ENCODE results near the gene ZNF836.
A peak's percentile ranks its signal among the peaks of the same experiment; 100 is the strongest.
"Not testable (repeated sequence)": the region's sequence is repeated elsewhere in the genome, so short reads cannot be mapped to it uniquely, and the experiment has no call there.

Gene ZNF836
- 6.4 to 33.0 (median 14.1) reads per million in 3 experiments for total RNA-seq

GRCh38 chr19:52171321-52172169 is at the start of gene ZNF836:
Gene ZNF836 (minus strand): TSS chr19:52171621. CDS start chr19:52168072, 3,549 bp downstream.
- DNase-seq, result peak; percentile 91

DNA sequence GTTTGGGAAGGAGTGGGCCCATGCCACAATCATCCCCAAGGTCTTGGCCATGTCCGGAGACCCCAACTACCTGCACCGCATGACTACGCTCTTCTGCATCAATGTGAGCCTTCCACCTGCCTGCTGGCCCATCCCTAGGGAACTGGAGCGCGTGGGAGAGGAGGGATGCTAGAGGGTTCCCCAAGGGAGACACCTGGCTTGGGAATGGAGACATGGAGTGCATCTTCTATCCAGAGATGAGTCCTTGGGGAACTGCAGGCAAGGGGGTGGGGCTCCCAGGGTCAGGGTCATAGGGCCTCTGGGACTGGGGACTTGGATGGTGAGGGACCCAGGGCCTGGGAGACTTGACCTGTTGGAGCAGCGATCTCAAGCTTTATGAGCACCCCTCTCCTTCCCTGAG is 49.6 kb upstream of the ZNF836 start:
- no peak for DNase-seq

DNA sequence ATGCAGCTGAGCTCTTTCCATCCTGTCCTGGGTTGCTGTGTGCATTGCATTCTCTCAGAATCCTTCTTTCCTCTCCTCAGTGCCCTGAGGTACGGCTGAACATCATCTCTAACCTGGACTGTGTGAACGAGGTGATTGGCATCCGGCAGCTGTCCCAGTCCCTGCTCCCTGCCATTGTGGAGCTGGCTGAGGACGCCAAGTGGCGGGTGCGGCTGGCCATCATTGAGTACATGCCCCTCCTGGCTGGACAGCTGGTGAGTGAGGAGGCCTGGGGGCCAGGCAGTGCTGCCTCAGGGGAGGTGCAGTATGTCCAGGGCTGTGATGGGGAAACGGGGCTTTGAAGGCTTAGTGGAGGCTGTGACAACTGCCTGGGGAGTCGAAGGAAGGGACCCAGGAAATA is 48.2 kb upstream of the ZNF836 start:
- DNase-seq, result no peak

- DNase-seq, result no peak
These were observed 46.2 kb upstream of the ZNF836 start for GRCh38 chr19:52217576-52217975.

DNA sequence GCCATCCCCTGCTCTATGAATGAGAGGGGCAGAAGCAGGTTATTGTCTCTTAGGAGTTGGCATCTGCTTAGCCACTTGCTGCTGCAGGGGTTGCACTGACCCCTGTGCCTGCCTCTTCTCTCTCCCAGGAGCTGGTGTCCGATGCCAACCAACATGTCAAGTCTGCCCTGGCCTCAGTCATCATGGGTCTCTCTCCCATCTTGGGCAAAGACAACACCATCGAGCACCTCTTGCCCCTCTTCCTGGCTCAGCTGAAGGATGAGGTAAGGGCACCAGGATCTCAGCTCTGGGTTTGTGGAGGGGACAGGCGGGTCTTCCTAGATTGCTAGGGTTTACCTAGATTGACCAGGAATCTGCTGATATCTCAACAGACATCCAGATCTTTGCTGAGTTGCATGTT is 45.0 kb upstream of the ZNF836 start:
- no peak for DNase-seq

- no peak for DNase-seq
These were observed 42.8 kb upstream of the ZNF836 start for GRCh38 chr19:52214241-52214640.

GRCh38 chr19:52212572-52213255 is 41.3 kb upstream of the ZNF836 start:
- no peak for DNase-seq

DNA sequence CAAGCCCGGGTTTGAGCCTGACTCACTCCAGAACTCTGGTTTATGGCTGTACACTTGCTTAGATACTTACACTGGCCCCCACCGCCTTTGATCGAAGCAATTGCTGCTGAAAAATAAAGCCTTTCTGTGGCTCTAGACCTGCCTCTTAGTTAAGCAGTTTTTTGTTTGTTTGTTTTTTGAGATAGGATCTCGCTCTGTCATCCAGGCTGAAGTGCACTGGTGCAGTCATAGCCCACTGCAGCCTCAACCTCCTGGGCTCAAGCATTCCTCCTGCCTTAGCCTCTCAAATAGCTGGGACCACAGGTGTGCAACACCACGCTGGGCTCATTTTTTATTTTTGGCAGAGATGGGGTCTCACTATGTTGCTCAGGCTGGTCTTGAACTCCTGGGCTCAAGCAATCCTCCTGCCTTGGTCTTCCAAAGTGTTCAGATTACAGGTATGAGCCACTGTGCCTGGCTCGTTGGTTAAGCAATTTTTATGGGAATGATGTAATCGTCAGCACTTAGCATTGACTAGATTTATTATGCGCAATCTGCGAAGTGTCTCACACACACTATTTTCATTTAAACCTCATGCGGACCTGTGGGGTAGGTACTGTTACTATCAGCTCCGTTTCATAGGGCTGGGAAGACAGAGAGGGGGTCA is 40.6 kb upstream of the ZNF836 start:
- no peak for DNase-seq

DNA sequence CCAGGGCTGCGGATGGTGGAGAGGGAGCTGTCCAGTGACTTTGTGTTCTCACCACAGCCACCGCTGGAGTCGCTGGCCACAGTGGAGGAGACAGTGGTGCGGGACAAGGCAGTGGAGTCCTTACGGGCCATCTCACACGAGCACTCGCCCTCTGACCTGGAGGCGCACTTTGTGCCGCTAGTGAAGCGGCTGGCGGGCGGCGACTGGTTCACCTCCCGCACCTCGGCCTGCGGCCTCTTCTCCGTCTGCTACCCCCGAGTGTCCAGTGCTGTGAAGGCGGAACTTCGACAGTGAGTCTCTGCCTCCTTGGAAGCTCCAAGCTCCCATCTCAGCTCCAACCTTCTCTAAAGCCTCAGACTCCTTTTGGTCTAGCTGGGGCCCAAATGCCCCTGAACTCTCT is 39.8 kb upstream of the ZNF836 start:
- DNase-seq, result no peak

DNA sequence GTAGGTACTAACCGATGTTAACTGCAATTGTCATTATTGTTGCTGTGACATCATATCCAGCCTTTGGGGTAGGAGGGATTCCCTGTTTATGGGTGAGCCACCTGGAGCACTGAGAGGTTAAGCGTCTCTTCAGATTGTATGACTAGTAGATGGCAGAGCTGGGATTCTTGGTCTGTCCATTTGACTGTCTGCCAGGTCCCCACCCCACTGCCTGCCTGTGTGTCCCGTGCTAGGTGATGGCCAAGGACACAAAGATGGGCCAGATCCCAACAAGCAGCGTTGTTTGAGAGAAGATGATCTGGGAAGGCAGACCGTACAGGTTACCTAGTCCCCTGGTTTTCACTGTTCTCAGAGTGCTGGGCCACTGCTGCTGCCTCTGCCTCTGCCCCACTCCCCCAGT is 35.1 kb upstream of the ZNF836 start:
- DNase-seq, result no peak

GRCh38 chr19:52200755-52201391 is 29.5 kb upstream of the ZNF836 start:
- not testable (repeated sequence) for DNase-seq

GRCh38 chr19:52200044-52200443 is 28.6 kb upstream of the ZNF836 start:
- no peak for DNase-seq

- no peak for DNase-seq
These were observed 27.3 kb upstream of the ZNF836 start for GRCh38 chr19:52198678-52199077.

DNA sequence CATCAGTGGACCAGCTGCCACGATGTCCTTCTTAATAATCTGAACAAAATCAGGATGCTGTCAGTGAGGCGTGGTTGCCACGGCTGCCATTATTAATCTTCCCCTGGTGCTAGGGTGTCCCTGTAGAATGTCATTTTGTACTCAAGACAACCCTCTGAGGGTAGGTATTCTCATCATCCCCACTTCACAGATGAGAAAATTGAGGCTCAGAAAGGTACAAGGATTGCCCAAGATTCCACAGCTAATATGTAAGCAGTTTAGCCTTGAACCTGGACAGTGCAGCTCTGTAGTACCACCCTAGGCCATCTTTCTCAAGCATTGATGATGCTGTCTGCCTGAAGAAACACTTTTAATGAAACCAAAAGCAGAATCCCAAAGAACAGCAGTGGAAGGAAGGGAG is 26.5 kb upstream of the ZNF836 start:
- DNase-seq, result no peak

GRCh38 chr19:52196256-52196967 is 25.0 kb upstream of the ZNF836 start:
- no peak for DNase-seq

- no peak for DNase-seq
These were observed 20.5 kb upstream of the ZNF836 start for GRCh38 chr19:52191951-52192350.

DNA sequence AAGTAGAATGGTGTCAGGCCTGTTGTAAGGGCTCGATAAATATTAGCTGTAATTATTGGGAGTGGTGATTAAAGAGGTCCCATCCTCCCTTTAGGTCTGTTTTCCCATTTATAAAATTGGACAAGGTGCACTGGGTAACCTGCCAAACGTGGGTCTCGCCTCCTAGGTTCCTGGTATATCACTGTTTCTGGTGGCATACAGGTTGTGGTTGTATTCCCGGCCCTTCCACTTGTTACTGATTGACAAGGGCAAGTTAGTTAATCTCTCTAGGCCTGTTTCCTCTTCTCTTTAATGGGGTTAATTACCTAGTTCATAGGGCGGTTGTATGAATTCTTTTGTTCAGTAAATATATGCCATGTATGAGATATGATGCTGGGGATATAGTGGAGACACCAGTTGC is 20.0 kb upstream of the ZNF836 start:
- no peak for DNase-seq

- no peak for DNase-seq
These were observed 19.3 kb upstream of the ZNF836 start for GRCh38 chr19:52190487-52191293.

DNA sequence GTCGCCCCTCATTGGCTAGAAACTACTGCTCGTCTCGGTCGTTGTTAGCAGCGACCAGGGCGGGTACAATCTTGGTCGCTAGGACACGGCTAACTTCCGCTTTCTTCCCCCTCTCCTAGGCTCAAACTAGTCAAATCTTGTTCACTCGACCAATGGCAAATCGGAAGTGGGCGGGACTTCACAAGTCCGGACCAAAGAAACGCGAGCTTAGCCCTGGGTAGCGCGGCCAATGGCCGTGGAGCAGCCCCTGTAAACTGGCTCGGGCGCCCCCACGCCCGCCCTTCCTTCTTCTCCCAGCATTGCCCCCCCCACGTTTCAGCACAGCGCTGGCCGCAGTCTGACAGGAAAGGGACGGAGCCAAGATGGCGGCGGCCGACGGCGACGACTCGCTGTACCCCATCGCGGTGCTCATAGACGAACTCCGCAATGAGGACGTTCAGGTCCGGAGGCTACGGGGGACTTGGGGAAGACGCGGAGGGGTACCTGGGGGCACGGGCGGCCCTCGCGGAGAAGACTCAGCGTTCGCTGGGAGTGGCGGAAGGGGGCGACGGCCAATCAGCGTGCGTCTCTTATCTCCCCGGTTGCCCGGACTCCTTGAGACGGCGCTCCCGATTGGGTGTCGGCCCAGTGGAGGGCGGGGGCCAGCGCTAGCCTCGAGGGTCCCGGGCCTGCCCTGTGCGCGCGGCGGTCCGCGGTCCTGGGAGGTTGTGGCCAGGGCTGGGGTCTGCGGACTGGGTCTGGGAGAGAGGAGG is 18.5 kb upstream of the ZNF836 start, which contains the start of gene PPP2R1A:
TSS of gene PPP2R1A (plus strand) at position 318 of the 752 bp plus-strand sequence. CDS start at position 363, 45 bp downstream.
- peak; percentile 100 for DNase-seq
